Measurements from ENCODE around the gene SLPI. TPM values are rescaled to one million over a fixed set of nuclear protein-coding genes. Genes with fewer than 3 reads are reported as not detected.

SLPI gene
- total RNA-seq, 1 experiment from 2014 or later: 5.4 TPM

- H3K27ac ChIP-seq (ENCODE audit: low read depth, low read length): no peak overlapping the region
- DNase-seq (ENCODE audit: low read depth, low spot score) (no peak), ATAC-seq (no peak)
- no peaks in the 10 kb centered on the region for H4K20me1 ChIP-seq (ENCODE audit: insufficient read depth)
- H3K9ac ChIP-seq (ENCODE audit: low read length): no peak overlapping the region
- no peak overlapping the region for H3K4me2 ChIP-seq (ENCODE audit: low read length)
- H3K9me2 ChIP-seq (ENCODE audit: insufficient read depth): no peaks in the 10 kb centered on the region
- no peak overlapping the region for H2AFZ ChIP-seq (ENCODE audit: low read depth, low read length, poor library complexity, severe bottlenecking)
- TF ChIP-seq CEBPB (IDR thresholded peaks at IDR 0.05; ENCODE audit: low read depth) (no peak), RAD21 (IDR thresholded peaks at IDR 0.05; ENCODE audit: low read depth) (no peak), YY1 (IDR thresholded peaks at IDR 0.05; ENCODE audit: extremely low read depth, insufficient replicate concordance, low read depth, low read length) (no peak), POLR2AphosphoS5 (IDR thresholded peaks at IDR 0.05; ENCODE audit: low read depth, low read length) (no peak), ATF3 (IDR thresholded peaks at IDR 0.05) (no peak), POLR2A (IDR thresholded peaks at IDR 0.05; ENCODE audit: borderline replicate concordance, extremely low read depth, insufficient read depth, insufficient read length) (no peak), ZFX (IDR thresholded peaks at IDR 0.05) (no peak), SP1 (IDR thresholded peaks at IDR 0.05; ENCODE audit: low read depth) (no peak), FOSL1 (IDR thresholded peaks at IDR 0.05; ENCODE audit: low read depth) (no peak), ELF1 (IDR thresholded peaks at IDR 0.05; ENCODE audit: borderline replicate concordance, low read depth) (no peak), CTCF (IDR thresholded peaks at IDR 0.05 in 2 of 3, conservative IDR thresholded peaks at IDR 0.05 in 1 of 3; ENCODE audit: borderline replicate concordance in 1 of 3, insufficient read depth in 1 of 3, low read depth in 2 of 3, low read length in 2 of 3) (no peak), EZH2 (IDR thresholded peaks at IDR 0.05) (no peak), CBX3 (IDR thresholded peaks at IDR 0.05; ENCODE audit: low read depth) (no peak), EZH2phosphoT487 (IDR thresholded peaks at IDR 0.05; ENCODE audit: borderline replicate concordance) (no peak), SIN3A (IDR thresholded peaks at IDR 0.05; ENCODE audit: low read depth) (no peak), ZBTB33 (IDR thresholded peaks at IDR 0.05; ENCODE audit: extremely low read depth, insufficient replicate concordance, low read length) (no peak)
- CTCF ChIA-PET: no interaction called here
- peaks cover 13% of the 10 kb centered on the region; the same call in 1 of the 2 replicates for H3K27me3 ChIP-seq (ENCODE audit: insufficient read depth, low read length)
- H3K36me3 ChIP-seq (ENCODE audit: control insufficient read depth in 1 of 2, insufficient read depth in 2 of 2, low read length in 2 of 2): no peaks in the 10 kb centered on the region
- no peaks in the 10 kb centered on the region for H3K79me2 ChIP-seq (ENCODE audit: insufficient read depth, low read length)
- BruUV-seq (replicated peaks): no TSS peak
- H3K4me3 ChIP-seq (replicated peaks in 1 of 2; ENCODE audit: low read depth in 1 of 2, low read length in 2 of 2): no peak overlapping the region
- H3K9me3 ChIP-seq (ENCODE audit: control insufficient read depth in 1 of 2, insufficient read depth in 1 of 2, low read depth in 1 of 2, low read length in 2 of 2): no peaks in the 10 kb centered on the region
- POLR2A ChIA-PET: no interaction called here
- intact Hi-C loops (cut with micrococcal nuclease): no loop called here
- RAD21 ChIA-PET (ENCODE audit: low non-redundant PET in 1 of 2, low total read pairs in 2 of 2, uncharacterized antibody in 2 of 2, unreplicated experiment in 2 of 2): no interaction called here
- H3K4me1 ChIP-seq (ENCODE audit: control insufficient read depth in 1 of 2, insufficient read depth in 2 of 2, low read length in 2 of 2): no peaks in the 10 kb centered on the region
Measured at GRCh38 chr20:45268531-45268930, 14.2 kb upstream of the SLPI start.

Data from HCT116 (cell line).